ENCODE results near the gene GCSH. TPM values are rescaled to one million over a fixed set of nuclear protein-coding genes. Genes with fewer than 3 reads are reported as not detected.

Gene GCSH
- polyA plus RNA-seq, 2 of the 4 experiments (the other 2 are of a cell fraction): 73.5 to 76.4 TPM

DNA sequence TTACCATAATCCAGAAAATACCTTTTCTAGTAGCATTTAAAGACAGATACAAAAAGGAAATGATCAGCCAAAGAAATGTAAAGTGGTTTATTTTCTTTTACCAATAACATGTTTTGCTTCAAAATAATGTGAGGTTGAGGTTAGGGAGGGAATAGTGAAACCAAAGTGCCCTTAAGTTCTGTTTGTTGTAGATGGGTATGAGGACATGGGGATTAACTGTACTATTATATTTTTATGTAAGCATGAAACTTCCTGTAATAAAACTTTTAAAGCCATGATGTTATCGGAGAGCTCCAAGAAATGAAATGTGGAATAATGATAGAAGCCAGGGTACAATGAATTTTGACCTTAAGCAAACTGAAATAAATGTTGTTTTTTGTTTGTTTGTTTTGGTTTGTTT lies 29.0 kb downstream of the GCSH start:
- FAIRE-seq: no peak
- no peak overlapping the region for H3K27ac ChIP-seq
- 94% methylated on average over 1 of the region's 1 CpG for WGBS (ENCODE audit: missing lambda C conversion rate)
- POLR2A ChIA-PET: no interaction called here
- DNase-seq (ENCODE audit: low read depth in 1 of 2, low spot score in 1 of 2): no peak
- no peaks in the 10 kb centered on the region for H3K4me1 ChIP-seq
- CTCF ChIA-PET: interaction anchor here (0.7 to 2.0 kb wide), 3 partner anchors 10 to 31 kb away, joined by 3 to 4 read pairs (median 3); partner anchors contain the start of genes ATMIN and C16orf46
- H3K9me3 ChIP-seq: no peaks in the 10 kb centered on the region
- no peak overlapping the region for H3K4me2 ChIP-seq
- H3K4me3 ChIP-seq: no peak overlapping the region
- no peak for ATAC-seq
- TF ChIP-seq ZFP36 (IDR thresholded peaks at IDR 0.05; ENCODE audit: borderline replicate concordance, partially characterized antibody) (no peak), CBX8 (IDR thresholded peaks at IDR 0.05) (no peak), TP53 (CRISPR knock-in tag; IDR thresholded peaks at IDR 0.05) (no peak), KDM1A (IDR thresholded peaks at IDR 0.05; ENCODE audit: low read depth) (no peak)
- TF ChIP-seq, protein P1, sequence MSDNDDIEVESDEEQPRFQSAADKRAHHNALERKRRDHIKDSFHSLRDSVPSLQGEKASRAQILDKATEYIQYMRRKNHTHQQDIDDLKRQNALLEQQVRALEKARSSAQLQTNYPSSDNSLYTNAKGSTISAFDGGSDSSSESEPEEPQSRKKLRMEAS (IDR thresholded peaks at IDR 0.05): no peak
- TF ChIP-seq, protein P2, sequence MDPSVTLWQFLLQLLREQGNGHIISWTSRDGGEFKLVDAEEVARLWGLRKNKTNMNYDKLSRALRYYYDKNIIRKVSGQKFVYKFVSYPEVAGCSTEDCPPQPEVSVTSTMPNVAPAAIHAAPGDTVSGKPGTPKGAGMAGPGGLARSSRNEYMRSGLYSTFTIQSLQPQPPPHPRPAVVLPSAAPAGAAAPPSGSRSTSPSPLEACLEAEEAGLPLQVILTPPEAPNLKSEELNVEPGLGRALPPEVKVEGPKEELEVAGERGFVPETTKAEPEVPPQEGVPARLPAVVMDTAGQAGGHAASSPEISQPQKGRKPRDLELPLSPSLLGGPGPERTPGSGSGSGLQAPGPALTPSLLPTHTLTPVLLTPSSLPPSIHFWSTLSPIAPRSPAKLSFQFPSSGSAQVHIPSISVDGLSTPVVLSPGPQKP (IDR thresholded peaks at IDR 0.05; ENCODE audit: low read depth, low read length): no peak

DNA sequence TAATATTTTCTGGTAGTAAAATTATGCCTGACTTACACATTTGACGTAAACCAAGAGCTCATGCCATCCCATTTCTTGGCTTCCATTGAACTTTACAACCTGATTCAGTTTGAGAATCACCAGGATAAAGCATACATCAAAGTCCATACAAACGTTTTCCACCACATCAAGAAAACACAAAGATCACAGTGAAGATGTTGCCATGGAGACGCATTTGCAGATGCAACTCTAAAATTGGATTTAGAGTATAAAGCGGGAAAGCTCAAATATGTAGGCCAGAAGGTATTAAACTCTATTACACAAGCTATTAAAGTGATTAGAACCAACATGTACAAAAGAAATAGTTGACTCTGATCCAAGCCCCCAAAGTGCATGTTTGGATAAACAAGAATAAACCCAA lies 29.5 kb downstream of the GCSH start:
- H3K4me1 ChIP-seq: no peaks in the 10 kb centered on the region
- POLR2A ChIA-PET: interaction anchor here (1.0 kb wide), 1 partner anchor 10 kb away, joined by 3 read pairs; the partner anchor contains the start of gene C16orf46
- no peaks in the 10 kb centered on the region for H3K9me3 ChIP-seq
- no peak for DNase-seq (ENCODE audit: low read depth in 1 of 2, low spot score in 1 of 2)
- CTCF ChIA-PET: interaction anchor here (0.7 to 2.0 kb wide), 3 partner anchors 10 to 31 kb away, joined by 3 to 4 read pairs (median 3); partner anchors contain the start of genes ATMIN and C16orf46
- WGBS (ENCODE audit: missing lambda C conversion rate): 67% methylated on average over 4 of the region's 4 CpGs
- FAIRE-seq: no peak
- ATAC-seq: no peak
- H3K27ac ChIP-seq: no peak overlapping the region
- no peak overlapping the region for H3K4me2 ChIP-seq
- H3K4me3 ChIP-seq: no peak overlapping the region
- TF ChIP-seq CHD2 (IDR thresholded peaks at IDR 0.05; ENCODE audit: low read length, partially characterized antibody) (no peak), HOXB13 (CRISPR knock-in tag; IDR thresholded peaks at IDR 0.05; ENCODE audit: low read depth) (no peak), SREBF2 (IDR thresholded peaks at IDR 0.05) (no peak), HEYL (CRISPR knock-in tag; IDR thresholded peaks at IDR 0.05) (no peak), EP300 (IDR thresholded peaks at IDR 0.05) (no peak), NFE2L2 (conservative IDR thresholded peaks at IDR 0.05; ENCODE audit: low read length) (no peak), HDAC2 (IDR thresholded peaks at IDR 0.05) (no peak), RFX5 (IDR thresholded peaks at IDR 0.05) (no peak), FOSL2 (IDR thresholded peaks at IDR 0.05) (no peak), FOSL2 (CRISPR knock-in tag; IDR thresholded peaks at IDR 0.05) (no peak), EHMT2 (IDR thresholded peaks at IDR 0.05; ENCODE audit: low read depth) (no peak), ZNF302 (CRISPR knock-in tag; IDR thresholded peaks at IDR 0.05) (no peak), BHLHE40 (IDR thresholded peaks at IDR 0.05; ENCODE audit: low read depth, low read length) (no peak), ZFP36 (IDR thresholded peaks at IDR 0.05; ENCODE audit: borderline replicate concordance, partially characterized antibody) (no peak), MYC (IDR thresholded peaks at IDR 0.05; ENCODE audit: borderline replicate concordance, low read length) (no peak), JUN (IDR thresholded peaks at IDR 0.05) (no peak)
- TF ChIP-seq, protein P3, sequence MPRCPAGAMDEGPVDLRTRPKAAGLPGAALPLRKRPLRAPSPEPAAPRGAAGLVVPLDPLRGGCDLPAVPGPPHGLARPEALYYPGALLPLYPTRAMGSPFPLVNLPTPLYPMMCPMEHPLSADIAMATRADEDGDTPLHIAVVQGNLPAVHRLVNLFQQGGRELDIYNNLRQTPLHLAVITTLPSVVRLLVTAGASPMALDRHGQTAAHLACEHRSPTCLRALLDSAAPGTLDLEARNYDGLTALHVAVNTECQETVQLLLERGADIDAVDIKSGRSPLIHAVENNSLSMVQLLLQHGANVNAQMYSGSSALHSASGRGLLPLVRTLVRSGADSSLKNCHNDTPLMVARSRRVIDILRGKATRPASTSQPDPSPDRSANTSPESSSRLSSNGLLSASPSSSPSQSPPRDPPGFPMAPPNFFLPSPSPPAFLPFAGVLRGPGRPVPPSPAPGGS (IDR thresholded peaks at IDR 0.05): no peak
- TF ChIP-seq, protein P4, sequence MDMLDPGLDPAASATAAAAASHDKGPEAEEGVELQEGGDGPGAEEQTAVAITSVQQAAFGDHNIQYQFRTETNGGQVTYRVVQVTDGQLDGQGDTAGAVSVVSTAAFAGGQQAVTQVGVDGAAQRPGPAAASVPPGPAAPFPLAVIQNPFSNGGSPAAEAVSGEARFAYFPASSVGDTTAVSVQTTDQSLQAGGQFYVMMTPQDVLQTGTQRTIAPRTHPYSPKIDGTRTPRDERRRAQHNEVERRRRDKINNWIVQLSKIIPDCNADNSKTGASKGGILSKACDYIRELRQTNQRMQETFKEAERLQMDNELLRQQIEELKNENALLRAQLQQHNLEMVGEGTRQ (IDR thresholded peaks at IDR 0.05): no peak
- TF ChIP-seq, protein P5, sequence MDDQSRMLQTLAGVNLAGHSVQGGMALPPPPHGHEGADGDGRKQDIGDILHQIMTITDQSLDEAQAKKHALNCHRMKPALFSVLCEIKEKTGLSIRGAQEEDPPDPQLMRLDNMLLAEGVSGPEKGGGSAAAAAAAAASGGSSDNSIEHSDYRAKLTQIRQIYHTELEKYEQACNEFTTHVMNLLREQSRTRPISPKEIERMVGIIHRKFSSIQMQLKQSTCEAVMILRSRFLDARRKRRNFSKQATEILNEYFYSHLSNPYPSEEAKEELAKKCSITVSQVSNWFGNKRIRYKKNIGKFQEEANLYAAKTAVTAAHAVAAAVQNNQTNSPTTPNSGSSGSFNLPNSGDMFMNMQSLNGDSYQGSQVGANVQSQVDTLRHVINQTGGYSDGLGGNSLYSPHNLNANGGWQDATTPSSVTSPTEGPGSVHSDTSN (IDR thresholded peaks at IDR 0.05): no peak
